ENCODE measurements around the gene ASAP3. TPM values are rescaled to one million over a fixed set of nuclear protein-coding genes. Genes with fewer than 3 reads are reported as not detected.
A peak's percentile ranks its signal among the peaks of the same experiment; 100 is the strongest.

The ASAP3 gene
- total RNA-seq, 1 donor from 2014 or later, result not detected

GRCh38 chr1:23419180-23419579 lies 64.8 kb downstream of the ASAP3 start:
- no peak overlapping the region for H3K4me3 Mint-ChIP-seq (ENCODE audit: low read depth)
- DNase-seq (ENCODE audit: low spot score), result no peak
- no peak overlapping the region for H3K27ac Mint-ChIP-seq

GRCh38 chr1:23417570-23417969 lies 66.4 kb downstream of the ASAP3 start:
- intact Hi-C loops (cut with micrococcal nuclease), result no loop called here
- Mint-ChIP-seq H3K27ac (no peak overlapping the region), H3K27me3 (ENCODE audit: low read depth) (peaks cover 3% of the 10 kb centered on the region), H3K4me1 (ENCODE audit: low read depth) (peaks cover 11% of the 10 kb centered on the region), H3K9me3 (no peaks in the 10 kb centered on the region), H3K36me3 (ENCODE audit: low read depth) (no peaks in the 10 kb centered on the region), H3K4me3 (ENCODE audit: low read depth) (no peak overlapping the region)
- DNase-seq (ENCODE audit: low spot score), result no peak

More at GRCh38 chr1:23419180-23419579, 64.8 kb downstream of the ASAP3 start:
- Mint-ChIP-seq H3K36me3 (ENCODE audit: low read depth) (no peaks in the 10 kb centered on the region), H3K4me1 (ENCODE audit: low read depth) (peaks cover 21% of the 10 kb centered on the region), H3K27me3 (ENCODE audit: low read depth) (peaks cover 12% of the 10 kb centered on the region), H3K9me3 (no peaks in the 10 kb centered on the region)
- intact Hi-C loops (cut with micrococcal nuclease), result no loop called here

GRCh38 chr1:23416964-23417363 lies 67.0 kb downstream of the ASAP3 start:
- Mint-ChIP-seq H3K27me3 (ENCODE audit: low read depth) (peaks cover 3% of the 10 kb centered on the region), H3K4me3 (ENCODE audit: low read depth) (no peak overlapping the region), H3K4me1 (ENCODE audit: low read depth) (peaks cover 5% of the 10 kb centered on the region), H3K27ac (no peak overlapping the region), H3K9me3 (no peaks in the 10 kb centered on the region), H3K36me3 (ENCODE audit: low read depth) (no peaks in the 10 kb centered on the region)
- DNase-seq (ENCODE audit: low spot score), result no peak
- intact Hi-C loops (cut with micrococcal nuclease), result no loop called here

GRCh38 chr1:23408797-23409290 lies 75.1 kb downstream of the ASAP3 start:
- H3K4me1 Mint-ChIP-seq (ENCODE audit: low read depth), result peaks cover 5% of the 10 kb centered on the region
- H3K27me3 Mint-ChIP-seq (ENCODE audit: low read depth), result no peaks in the 10 kb centered on the region
- H3K4me3 Mint-ChIP-seq (ENCODE audit: low read depth), result no peak overlapping the region
- H3K36me3 Mint-ChIP-seq (ENCODE audit: low read depth), result no peaks in the 10 kb centered on the region
- intact Hi-C loops (cut with micrococcal nuclease), result no loop called here
- H3K9me3 Mint-ChIP-seq, result no peaks in the 10 kb centered on the region
- no peak overlapping the region for H3K27ac Mint-ChIP-seq
- no peak for DNase-seq (ENCODE audit: low spot score)

- H3K4me1 Mint-ChIP-seq (ENCODE audit: low read depth), result peaks cover 11% of the 10 kb centered on the region
- intact Hi-C loops (cut with micrococcal nuclease), result no loop called here
- no peaks in the 10 kb centered on the region for H3K9me3 Mint-ChIP-seq
- DNase-seq (ENCODE audit: low spot score), result no peak
- H3K4me3 Mint-ChIP-seq (ENCODE audit: low read depth), result no peak overlapping the region
- H3K27ac Mint-ChIP-seq, result no peak overlapping the region
- H3K36me3 Mint-ChIP-seq (ENCODE audit: low read depth), result no peaks in the 10 kb centered on the region
- no peaks in the 10 kb centered on the region for H3K27me3 Mint-ChIP-seq (ENCODE audit: low read depth)
These were observed 76.9 kb downstream of the ASAP3 start for GRCh38 chr1:23407016-23407630.

GRCh38 chr1:23405946-23406345 lies 78.0 kb downstream of the ASAP3 start:
- Mint-ChIP-seq H3K9me3 (no peaks in the 10 kb centered on the region), H3K27ac (no peak overlapping the region), H3K27me3 (ENCODE audit: low read depth) (no peaks in the 10 kb centered on the region), H3K4me3 (ENCODE audit: low read depth) (no peak overlapping the region), H3K4me1 (ENCODE audit: low read depth) (peaks cover 11% of the 10 kb centered on the region), H3K36me3 (ENCODE audit: low read depth) (no peaks in the 10 kb centered on the region)
- no peak for DNase-seq (ENCODE audit: low spot score)
- intact Hi-C loops (cut with micrococcal nuclease), result no loop called here

GRCh38 chr1:23403735-23404486 lies 80.1 kb downstream of the ASAP3 start:
- H3K4me1 Mint-ChIP-seq (ENCODE audit: low read depth), result peaks cover 11% of the 10 kb centered on the region
- intact Hi-C loops (cut with micrococcal nuclease), result loop anchor here (5.0 kb wide), 1 partner anchor 107 kb away; no protein-coding TSS in a partner anchor
- H3K9me3 Mint-ChIP-seq, result no peaks in the 10 kb centered on the region
- no peak overlapping the region for H3K27ac Mint-ChIP-seq
- H3K36me3 Mint-ChIP-seq (ENCODE audit: low read depth), result no peaks in the 10 kb centered on the region
- peak; percentile 74 for DNase-seq (ENCODE audit: low spot score)
- H3K4me3 Mint-ChIP-seq (ENCODE audit: low read depth), result no peak overlapping the region
- no peaks in the 10 kb centered on the region for H3K27me3 Mint-ChIP-seq (ENCODE audit: low read depth)

- Mint-ChIP-seq H3K27me3 (ENCODE audit: low read depth) (no peaks in the 10 kb centered on the region), H3K9me3 (no peaks in the 10 kb centered on the region), H3K4me1 (ENCODE audit: low read depth) (peaks cover 11% of the 10 kb centered on the region), H3K36me3 (ENCODE audit: low read depth) (no peaks in the 10 kb centered on the region), H3K27ac (no peak overlapping the region), H3K4me3 (ENCODE audit: low read depth) (no peak overlapping the region)
- no peak for DNase-seq (ENCODE audit: low spot score)
- intact Hi-C loops (cut with micrococcal nuclease), result loop anchor here (5.0 kb wide), 1 partner anchor 106 kb away; no protein-coding TSS in a partner anchor
These were observed 80.6 kb downstream of the ASAP3 start for GRCh38 chr1:23403355-23403734.

GRCh38 chr1:23403038-23403336 lies 81.0 kb downstream of the ASAP3 start:
- Mint-ChIP-seq H3K4me3 (ENCODE audit: low read depth) (no peak overlapping the region), H3K27ac (no peak overlapping the region), H3K27me3 (ENCODE audit: low read depth) (no peaks in the 10 kb centered on the region), H3K9me3 (no peaks in the 10 kb centered on the region), H3K36me3 (ENCODE audit: low read depth) (no peaks in the 10 kb centered on the region), H3K4me1 (ENCODE audit: low read depth) (peaks cover 11% of the 10 kb centered on the region)
- no peak for DNase-seq (ENCODE audit: low spot score)
- intact Hi-C loops (cut with micrococcal nuclease), result loop anchor here (5.0 kb wide), 1 partner anchor 106 kb away; no protein-coding TSS in a partner anchor

- DNase-seq (ENCODE audit: low spot score), result no peak
- Mint-ChIP-seq H3K4me1 (ENCODE audit: low read depth) (peaks cover 11% of the 10 kb centered on the region), H3K27ac (no peak overlapping the region), H3K9me3 (no peaks in the 10 kb centered on the region), H3K36me3 (ENCODE audit: low read depth) (no peaks in the 10 kb centered on the region), H3K4me3 (ENCODE audit: low read depth) (no peak overlapping the region), H3K27me3 (ENCODE audit: low read depth) (no peaks in the 10 kb centered on the region)
- intact Hi-C loops (cut with micrococcal nuclease), result loop anchor here (5.0 kb wide), 1 partner anchor 105 kb away; no protein-coding TSS in a partner anchor
These were observed 81.5 kb downstream of the ASAP3 start for GRCh38 chr1:23402286-23403037.

- Mint-ChIP-seq H3K4me3 (ENCODE audit: low read depth) (no peak overlapping the region), H3K27me3 (ENCODE audit: low read depth) (no peaks in the 10 kb centered on the region), H3K36me3 (ENCODE audit: low read depth) (no peaks in the 10 kb centered on the region), H3K4me1 (ENCODE audit: low read depth) (peaks cover 11% of the 10 kb centered on the region), H3K9me3 (no peaks in the 10 kb centered on the region), H3K27ac (no peak overlapping the region)
- DNase-seq (ENCODE audit: low spot score), result no peak
- intact Hi-C loops (cut with micrococcal nuclease), result loop anchor here (5.0 kb wide), 1 partner anchor 104 kb away; no protein-coding TSS in a partner anchor
These were observed 82.7 kb downstream of the ASAP3 start for GRCh38 chr1:23401313-23401712.

- H3K36me3 Mint-ChIP-seq (ENCODE audit: low read depth), result no peaks in the 10 kb centered on the region
- peaks cover 13% of the 10 kb centered on the region for H3K4me1 Mint-ChIP-seq (ENCODE audit: low read depth)
- no peak overlapping the region for H3K4me3 Mint-ChIP-seq (ENCODE audit: low read depth)
- H3K9me3 Mint-ChIP-seq, result no peaks in the 10 kb centered on the region
- H3K27ac Mint-ChIP-seq, result no peak overlapping the region
- no peak for DNase-seq (ENCODE audit: low spot score)
- intact Hi-C loops (cut with micrococcal nuclease), result loop anchor here (5.0 kb wide), 1 partner anchor 103 kb away; no protein-coding TSS in a partner anchor
- H3K27me3 Mint-ChIP-seq (ENCODE audit: low read depth), result no peaks in the 10 kb centered on the region
These were observed 83.5 kb downstream of the ASAP3 start for GRCh38 chr1:23400324-23401114.

All from activated T-helper 2 cell treated with anti-CD3 and anti-CD28 coated beads, Interferon-gamma antibody, Interleukin-2, Interleukin-4, amounts not matched to agents 10 μg/mL and 5 μg/mL and 100 μg/mL, durations not matched to agents 14 hours and 24 hours and 36 hours (primary cell).